GM18508 (cell line): ENCODE results near the gene ABI1.
"Not testable (repeated sequence)": the region's sequence is repeated elsewhere in the genome, so short reads cannot be mapped to it uniquely, and the experiment has no call there.

ENCODE experiments used
- ATAC-seq: cut with Tn5 transposase; IDR thresholded peaks from one replicate; pipeline ENCODE4 v1.9.1; 2021; ENCODE audit warnings: moderate number of reproducible peaks; ENCODE audit not compliant: insufficient read depth, unreplicated experiment

The ABI1 gene

GRCh38 chr10:26806557-26806956, 54.2 kb downstream of the ABI1 start:
- no peak for ATAC-seq

- ATAC-seq = no peak
Measured at GRCh38 chr10:26805567-26806245, 55.1 kb downstream of the ABI1 start.

GRCh38 chr10:26804418-26805393, 56.1 kb downstream of the ABI1 start:
- no peak for ATAC-seq

- ATAC-seq = no peak
Measured at GRCh38 chr10:26803849-26804248, 56.9 kb downstream of the ABI1 start.

- no peak for ATAC-seq
Measured at GRCh38 chr10:26802527-26802926, 58.2 kb downstream of the ABI1 start.

GRCh38 chr10:26801831-26802230, 58.9 kb downstream of the ABI1 start:
- no peak for ATAC-seq

- no peak for ATAC-seq
Measured at GRCh38 chr10:26801274-26801673, 59.5 kb downstream of the ABI1 start.

- ATAC-seq = no peak
Measured at GRCh38 chr10:26800468-26800867, 60.3 kb downstream of the ABI1 start.

GRCh38 chr10:26799342-26799741, 61.4 kb downstream of the ABI1 start:
- ATAC-seq = no peak

GRCh38 chr10:26798298-26798697, 62.5 kb downstream of the ABI1 start:
- ATAC-seq = no peak

GRCh38 chr10:26797340-26797739, 63.4 kb downstream of the ABI1 start:
- no peak for ATAC-seq

GRCh38 chr10:26792758-26793495, 67.8 kb downstream of the ABI1 start:
- no peak for ATAC-seq

GRCh38 chr10:26790221-26790995, 70.3 kb downstream of the ABI1 start:
- ATAC-seq = no peak

GRCh38 chr10:26789779-26790178, 71.0 kb downstream of the ABI1 start:
- ATAC-seq = not testable (repeated sequence)

GRCh38 chr10:26787362-26787761, 73.4 kb downstream of the ABI1 start:
- no peak for ATAC-seq

GRCh38 chr10:26781797-26782196, 79.0 kb downstream of the ABI1 start:
- ATAC-seq = no peak

GRCh38 chr10:26780793-26781601, 79.8 kb downstream of the ABI1 start:
- ATAC-seq = no peak

GRCh38 chr10:26780106-26780792, 80.5 kb downstream of the ABI1 start:
- no peak for ATAC-seq
